NOMO-1 treated with dmso at 0.1 percent for 144 hours (cell line): Measurements from ENCODE around the gene CLSTN1.

ENCODE experiments used
- DNase-seq: peaks from one replicate; lab custom pipeline; 2025; ENCODE audit not compliant: unreplicated experiment; lab: John Stamatoyannopoulos, UW

Gene CLSTN1

DNA sequence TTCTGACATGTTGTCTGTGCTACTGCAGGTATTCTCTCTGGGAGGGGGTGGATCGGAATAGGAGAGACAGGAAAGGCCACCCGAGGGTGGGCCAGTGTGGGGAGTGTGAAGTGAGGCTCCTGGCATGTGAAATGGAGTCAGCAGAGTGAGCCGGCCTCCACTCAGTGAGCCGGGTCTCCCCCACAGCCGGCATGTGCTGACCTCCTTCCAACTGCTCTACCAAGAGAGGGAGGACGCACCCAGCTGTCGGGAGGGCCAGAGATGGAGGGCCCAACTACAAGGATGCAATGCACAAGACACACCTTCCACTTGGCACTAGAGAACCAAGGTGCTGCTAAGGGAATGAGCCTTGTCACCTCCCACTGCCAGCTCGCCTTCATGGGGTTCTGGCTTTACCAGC, 28.2 kb upstream of the CLSTN1 start:
- DNase-seq, result no peak

DNA sequence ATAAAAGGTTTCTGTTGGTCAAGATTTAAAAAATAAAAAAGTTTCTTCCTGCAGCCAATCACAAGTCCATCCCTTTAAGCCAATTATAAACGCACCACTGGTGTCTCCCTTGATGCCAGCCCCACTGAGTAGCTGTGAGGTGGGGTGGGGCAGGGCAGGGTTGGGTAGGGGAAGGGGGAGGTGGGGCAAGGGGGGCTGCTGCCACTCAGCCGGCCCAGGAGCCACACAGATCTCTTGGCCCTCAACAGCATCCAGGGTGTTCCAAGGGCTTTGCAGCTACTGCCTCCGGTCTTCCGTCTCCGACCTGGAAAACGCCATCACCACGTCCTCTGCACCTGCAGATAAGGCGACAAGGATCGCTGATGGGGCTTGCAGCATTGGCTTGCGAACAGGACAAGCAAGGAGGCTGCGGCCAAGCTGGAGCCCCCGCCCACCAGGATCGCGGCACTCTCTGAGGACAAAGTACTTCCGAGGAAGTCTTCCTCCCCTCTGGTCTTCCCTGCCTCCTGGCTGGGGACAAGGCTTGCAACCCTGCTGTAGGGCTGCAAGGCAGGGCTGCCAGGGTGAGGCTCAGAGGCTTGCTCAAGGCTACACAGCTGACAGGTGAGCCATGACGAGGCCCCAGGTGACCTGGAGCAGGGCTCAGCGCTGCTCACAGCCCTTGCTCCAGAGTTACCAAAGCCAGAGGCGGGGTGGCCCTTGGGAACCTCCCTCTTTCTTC, 26.8 kb upstream of the CLSTN1 start:
- no peak for DNase-seq

DNA sequence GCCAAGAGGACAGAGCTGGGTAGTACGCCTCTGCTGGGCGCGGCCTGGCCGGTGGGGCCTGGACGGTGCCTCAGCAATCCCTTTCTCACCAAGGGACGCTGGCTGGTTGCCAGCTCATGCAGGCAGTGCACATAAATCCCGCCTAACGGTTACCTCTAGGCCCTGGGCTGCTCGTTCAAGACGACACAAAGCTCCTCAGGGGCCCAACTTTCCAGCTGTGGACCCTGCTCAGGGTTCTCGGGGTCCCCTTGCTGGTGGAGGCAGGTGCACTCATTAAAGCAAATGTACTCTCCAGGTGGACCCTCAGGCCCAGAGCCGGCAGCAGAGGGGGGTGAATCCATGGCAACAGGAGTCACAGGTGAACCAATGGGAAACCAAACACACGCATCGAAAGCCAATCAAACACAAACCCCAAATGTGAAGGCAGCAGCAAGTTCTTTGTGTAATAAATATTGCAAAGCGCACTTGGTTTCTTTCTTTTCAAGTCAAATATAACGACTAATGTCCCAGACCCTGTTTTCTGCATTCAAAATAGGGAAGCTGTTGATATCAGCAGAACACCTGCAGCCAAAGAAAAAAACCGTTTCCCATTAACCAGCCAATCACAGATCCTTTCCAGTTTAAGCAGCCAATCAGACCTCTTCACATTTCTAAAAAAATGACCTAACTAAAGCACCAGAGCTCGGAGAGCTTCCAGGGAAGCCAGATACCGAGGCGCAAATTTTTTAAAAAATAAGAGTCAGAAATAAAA, 26.1 kb upstream of the CLSTN1 start:
- DNase-seq, result no peak

DNA sequence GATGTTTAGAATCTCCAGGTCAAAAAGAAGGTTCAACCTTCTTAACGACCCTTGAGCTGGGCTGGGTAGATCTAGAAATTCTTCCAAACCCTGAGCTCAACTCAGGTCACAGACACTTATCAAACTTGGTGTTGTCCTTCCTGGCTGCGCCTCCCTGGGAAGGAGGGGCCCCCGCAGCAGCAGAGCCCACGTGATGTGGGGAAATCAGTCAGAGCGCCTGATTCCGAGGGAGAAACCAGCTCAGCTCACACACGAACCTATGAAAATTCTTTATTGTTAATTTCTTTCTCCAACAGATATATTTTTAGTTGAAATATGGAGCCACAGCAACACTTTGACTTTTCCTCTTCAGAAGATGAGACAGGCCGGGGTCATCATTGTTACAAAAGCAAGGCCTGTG, 24.3 kb upstream of the CLSTN1 start:
- DNase-seq, result no peak

DNA sequence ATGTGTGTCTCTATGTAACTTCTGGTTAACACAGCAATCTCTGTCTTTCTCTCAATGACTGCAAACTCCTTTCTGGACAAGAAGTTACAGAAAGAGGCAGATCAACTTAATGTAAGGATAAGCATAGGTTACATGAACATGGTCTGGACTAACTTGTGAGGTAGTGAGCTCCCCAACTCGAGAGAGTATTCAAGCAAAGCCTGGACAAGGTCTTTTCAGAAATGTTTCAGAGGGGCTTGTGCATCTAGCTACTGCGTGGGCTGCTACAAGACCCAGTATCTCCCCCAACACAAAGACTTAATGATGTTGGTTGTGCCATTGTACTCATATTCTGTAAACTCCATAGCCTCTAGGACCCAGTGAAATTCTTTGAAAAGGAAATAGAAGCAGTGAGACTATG, 23.5 kb upstream of the CLSTN1 start:
- no peak for DNase-seq

DNA sequence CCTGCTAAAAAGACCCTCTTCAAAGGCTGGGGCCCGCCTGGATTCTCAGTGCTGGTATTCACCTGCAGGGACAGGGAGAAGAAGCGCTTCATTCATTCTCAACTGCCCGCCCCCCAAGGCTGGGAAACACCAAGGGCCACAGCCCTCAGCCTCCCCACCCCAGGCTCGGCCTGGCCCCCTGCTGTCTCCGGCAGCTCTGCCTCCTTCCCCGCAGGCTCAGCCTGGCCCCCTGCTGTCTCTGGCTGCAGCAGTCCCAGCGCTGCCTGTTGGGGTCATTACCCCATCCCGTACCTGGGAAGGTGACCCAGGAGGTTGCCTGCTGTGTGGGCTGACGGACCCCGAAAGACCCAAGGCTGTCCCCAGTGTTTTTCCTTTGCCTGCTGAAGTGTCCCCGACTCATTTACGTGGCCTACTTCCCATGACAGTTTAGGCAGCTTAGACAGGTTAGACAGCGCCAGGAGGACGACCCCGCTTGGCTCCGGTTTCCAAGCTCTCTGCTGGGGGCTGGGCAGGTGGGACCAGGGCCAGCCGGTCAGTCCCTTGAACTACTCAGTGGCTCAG, 22.9 kb upstream of the CLSTN1 start:
- no peak for DNase-seq

DNA sequence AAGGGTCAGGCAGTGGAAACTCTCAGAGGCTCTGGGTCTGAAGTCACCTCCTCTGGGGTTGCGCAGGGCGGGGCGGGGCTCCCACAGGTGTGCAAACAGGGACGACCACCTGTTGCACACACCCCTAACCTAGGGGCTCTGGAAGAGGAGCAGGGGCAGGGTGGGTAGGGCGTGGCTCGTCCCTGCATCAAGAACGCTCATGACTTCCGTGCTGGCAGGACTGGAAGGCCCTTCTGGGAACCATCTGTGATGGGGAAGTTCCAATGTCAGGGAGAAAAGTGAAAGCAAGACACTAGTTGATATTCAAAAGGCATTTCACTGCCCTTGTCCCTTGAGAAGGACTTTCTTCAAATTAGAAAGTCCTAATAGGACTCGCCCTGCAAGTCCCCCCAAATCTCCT, 22.1 kb upstream of the CLSTN1 start:
- no peak for DNase-seq

DNA sequence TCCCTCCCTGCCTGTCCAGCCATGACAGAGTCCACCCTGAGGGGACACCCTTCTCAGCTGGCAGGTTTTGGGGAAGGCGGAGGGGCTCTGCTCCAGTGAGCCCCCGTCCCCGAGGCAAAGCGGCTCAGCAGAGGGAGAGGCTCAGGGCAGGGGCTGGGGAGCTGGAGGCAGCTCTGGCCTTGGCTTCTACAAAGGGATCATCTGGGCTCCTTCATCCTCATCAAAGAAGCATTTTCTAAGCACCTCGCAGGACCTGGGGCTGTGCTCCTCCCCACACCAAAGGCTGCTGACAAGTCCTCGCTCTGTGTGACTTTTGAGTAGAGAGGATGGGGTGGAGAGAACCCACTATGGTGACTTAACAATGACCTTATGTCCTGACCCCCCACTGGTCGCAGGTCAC, 21.0 kb upstream of the CLSTN1 start:
- DNase-seq, result no peak

DNA sequence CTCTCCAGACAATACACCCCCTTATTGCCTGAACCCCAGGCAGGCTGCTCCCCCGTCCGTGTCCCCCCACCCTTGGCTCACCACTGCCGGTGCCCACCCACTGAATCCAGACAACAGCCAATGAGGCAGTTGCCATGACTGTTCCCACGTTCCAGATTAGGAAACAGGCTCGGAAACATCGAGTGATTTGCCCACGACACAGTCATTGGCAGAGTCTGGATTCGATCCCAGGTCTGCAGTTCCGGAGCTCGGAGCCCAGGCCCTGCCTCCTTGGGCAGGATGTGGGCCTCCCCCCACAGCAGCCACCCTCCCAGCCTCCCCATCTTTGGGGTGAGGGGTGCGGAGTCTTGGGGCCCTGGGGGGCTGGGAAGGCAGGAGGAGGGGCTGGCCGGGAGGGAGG, 20.3 kb upstream of the CLSTN1 start:
- no peak for DNase-seq

DNA sequence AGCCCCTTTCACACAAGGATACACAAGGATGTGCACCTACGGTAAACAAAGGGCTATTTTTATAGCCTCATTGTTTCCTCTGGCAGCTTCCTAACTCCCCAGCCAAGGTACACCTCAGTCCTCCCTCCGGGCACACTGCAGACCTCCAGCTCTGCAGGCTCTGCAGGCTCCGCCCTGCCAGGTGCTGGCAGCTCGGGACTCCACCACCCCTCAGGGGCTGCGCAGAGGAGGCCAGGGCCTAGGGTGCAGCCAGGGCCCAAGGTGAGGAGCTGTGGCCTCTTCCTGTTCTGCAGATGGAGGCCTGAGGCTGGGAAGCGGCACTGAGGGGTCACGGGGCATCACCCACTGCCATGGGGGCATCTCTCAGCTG, 19.8 kb upstream of the CLSTN1 start:
- DNase-seq, result no peak

DNA sequence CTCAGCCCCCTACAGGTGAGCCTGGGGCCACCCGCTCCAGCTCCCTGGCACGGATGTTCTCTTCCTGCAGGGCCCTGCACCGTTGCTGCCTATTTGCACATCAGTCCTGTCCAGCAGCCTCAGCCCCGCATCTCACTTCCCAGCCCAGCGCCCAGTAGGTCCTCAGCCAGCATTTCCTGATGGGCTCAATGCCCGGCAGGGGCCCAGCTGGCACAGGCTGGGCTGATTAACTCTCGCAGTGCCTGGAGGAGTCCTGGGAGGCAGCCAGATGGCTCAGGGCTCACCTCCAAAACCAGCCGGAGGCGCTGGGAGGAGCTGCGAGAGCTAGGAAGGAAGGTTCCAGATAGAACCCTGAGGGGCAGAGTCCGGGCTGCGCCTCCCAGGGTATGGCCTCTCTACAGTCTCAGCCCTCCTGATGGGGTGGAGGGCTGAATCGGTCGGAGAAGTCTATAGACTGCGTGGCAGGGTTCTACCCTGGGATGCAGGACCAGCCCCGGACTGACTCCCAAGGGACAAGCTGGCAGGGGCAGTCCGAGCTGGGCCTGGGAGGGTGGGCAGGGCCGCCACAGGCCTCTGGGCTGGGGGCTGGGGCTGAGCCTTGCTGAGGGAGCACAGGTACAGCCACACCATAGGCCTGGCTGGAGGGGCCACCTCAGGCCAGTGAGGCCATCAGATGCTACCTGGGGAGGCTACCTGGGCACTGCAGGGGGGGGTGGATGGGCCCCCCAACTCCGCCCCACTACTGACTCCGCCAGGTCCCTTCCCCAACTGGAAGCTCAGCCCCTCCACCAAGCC, 19.2 kb upstream of the CLSTN1 start:
- DNase-seq, result no peak

DNA sequence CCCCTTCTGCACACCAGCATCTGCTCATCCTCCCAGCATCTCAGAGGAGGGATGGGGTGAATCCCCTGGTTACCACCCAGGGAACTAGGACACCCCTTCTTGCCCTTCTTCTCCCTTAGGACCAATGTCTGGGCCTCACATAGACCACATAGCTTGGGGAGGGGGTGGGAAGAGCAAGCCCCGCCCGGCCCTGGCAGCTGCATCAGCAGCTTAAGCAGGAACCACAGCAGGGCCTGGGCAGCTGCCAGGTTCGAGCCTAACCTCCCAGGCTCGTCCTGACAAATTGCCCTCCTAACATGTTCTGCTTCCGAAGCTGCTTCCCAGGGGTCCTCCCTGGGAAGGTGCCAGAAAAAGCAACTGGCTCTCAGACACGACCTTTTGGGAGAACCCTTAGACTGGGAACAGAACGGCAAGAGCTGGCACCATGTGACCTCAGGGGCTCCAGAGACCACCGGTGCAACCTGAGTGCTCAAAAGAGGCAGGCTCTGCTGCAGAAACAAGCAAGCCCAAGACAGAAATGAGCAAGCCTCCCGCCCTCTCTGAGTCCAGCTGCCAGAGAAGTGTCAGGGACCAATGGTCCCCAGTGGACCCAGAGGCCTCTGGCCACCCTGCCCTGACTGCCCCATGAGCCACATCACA, 18.4 kb upstream of the CLSTN1 start:
- DNase-seq, result no peak

DNA sequence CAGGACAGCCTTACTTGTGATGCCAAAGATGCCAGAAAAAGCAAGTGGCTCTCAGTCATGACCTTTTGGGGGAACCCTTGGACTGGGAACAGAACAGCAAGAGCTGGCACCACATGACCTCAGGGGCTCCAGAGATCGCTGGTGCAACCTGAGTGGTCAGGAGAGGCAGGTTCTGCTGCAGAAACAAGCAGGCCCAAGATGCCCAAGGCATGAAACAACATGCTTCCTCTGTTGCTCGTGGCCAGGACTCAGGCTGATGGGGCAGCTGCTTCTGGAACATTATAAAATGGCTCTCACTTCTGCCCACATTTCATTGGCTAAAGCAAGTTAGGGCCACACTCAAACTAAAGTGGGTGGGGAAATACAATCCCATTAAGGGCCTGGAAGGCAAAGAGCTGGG, 17.7 kb upstream of the CLSTN1 start:
- no peak for DNase-seq

DNA sequence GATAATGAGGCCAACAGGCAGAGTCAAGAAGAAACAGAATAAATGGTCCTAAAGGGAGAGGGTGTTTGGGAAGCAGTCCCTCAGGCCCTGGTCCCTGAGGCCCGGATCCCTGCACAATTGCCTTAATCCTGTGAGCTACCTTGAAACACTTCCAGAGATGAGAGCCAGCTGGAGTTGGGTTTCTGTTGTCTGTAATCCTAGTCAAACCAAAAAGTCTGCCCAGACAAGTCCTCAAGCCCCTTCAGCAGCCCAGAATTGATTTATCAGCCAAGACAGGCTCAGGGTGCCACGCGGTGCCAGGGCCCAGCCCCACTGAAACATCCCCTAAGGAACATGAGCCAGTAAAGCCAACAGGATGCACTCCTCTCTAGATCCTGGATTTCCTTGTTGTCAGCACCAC, 16.4 kb upstream of the CLSTN1 start:
- DNase-seq, result no peak

DNA sequence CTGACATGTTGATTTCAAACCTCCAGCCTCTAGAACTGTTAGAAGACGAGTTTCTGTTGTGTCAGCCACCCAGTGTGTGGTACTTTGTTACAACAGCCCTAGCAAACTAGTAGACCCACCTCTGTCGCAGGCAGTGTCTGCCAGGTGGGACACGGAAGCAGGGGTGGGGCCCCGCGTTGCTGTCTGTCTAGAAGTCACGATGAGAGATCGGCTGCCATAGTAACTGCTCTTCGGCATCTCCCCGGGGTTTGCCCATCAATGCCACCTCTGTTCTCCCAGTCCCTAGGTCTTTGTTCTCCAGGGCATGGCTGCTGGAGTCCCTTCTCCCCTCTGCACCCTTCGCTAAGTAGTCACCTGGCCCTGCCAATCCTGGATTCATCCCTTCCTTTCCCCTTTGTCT, 15.2 kb upstream of the CLSTN1 start:
- no peak for DNase-seq

DNA sequence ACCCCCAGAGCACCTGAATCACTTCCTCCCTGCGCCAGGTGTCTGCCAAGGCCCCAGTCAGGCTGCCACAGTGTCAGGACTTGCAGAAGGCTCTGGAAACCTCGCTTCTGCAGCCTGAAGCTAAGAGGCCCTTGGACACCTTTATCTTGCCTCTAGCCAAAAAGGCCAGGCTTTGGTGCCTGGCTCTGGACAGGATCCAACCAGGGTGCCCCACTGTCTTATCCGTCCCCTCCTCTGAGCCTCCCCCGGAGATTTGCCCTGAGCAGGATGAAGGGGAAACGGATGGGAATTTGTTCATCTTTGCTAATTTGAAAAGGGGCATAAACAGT, 12.8 kb upstream of the CLSTN1 start:
- DNase-seq, result no peak

DNA sequence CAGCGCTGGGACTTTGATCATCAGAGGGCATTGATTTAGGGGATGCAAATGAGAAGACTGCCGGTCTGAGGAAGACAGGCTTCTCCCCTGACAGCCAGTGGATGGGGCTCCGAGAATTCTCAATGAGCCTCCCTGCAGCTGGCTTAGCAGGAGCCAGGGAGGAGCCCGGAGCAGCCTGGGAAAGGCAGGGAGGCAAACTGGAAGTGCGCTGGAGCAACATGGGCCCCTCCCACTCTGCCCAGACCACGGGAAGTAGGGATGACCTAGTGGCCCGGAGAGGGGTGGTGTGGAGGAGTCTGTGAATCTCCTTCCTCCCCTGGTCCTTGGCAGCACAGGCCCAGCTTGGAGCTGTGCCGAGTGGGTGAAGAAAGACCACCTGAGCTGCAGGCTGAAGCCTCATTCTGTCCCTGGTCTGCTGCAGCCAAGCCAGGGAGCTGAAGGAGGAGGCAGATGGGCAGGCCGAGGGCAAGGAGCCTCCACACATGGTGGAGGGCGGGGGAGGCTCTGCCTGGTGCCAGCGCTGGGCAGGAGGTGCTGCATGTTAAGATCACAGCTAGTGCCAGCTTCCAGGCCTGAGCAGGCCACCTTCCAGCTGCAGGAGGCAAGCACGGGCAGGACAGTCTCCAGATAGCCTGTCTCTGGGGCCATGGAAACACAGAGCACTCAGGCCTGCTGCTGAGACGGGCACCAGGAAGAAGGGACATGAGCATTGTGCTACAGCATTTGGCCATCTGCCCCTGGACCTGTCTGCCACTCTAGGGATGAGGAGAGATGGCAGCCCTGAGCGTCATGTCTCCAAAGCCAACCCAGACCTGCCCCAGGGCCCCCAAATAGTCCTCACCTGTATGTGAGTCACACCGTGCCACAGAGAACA, 12.2 kb upstream of the CLSTN1 start:
- no peak for DNase-seq

DNA sequence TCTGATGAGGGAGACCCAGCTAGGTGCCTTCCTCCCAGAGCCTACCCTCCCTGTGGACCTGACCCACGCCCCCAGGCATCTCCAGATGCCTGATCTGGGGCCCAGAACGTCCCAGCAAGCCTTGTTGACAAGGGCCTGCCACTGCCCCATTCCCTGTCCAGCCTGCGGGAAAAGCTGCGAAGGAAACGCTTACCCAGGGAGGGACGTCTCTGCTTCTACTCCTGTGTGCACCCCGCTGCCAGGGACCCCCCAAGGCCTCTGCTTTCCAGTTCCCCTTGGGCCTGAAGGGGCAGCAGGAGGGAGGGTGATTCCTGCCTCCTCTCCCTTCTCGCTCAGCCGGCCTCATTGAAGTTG, 11.6 kb upstream of the CLSTN1 start:
- no peak for DNase-seq

DNA sequence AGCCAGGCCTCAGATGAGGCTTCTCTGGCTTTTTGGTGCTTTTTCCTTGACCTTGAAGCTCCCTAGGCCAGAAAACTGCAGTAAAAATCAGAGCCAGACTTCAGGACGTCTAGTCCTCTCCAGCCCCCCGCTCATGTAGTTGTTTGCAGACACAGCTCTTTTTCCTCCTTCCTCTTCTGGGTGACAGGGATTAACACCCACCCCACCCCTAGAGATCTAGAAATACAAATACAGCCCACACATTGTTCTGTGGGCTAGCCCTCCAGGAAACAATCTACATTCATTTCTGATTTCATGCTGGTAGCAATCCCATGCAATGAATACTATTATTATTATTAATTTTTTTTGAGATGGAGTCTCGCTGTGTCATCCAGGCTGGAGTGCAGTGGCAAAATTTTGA, 9.9 kb upstream of the CLSTN1 start:
- no peak for DNase-seq

DNA sequence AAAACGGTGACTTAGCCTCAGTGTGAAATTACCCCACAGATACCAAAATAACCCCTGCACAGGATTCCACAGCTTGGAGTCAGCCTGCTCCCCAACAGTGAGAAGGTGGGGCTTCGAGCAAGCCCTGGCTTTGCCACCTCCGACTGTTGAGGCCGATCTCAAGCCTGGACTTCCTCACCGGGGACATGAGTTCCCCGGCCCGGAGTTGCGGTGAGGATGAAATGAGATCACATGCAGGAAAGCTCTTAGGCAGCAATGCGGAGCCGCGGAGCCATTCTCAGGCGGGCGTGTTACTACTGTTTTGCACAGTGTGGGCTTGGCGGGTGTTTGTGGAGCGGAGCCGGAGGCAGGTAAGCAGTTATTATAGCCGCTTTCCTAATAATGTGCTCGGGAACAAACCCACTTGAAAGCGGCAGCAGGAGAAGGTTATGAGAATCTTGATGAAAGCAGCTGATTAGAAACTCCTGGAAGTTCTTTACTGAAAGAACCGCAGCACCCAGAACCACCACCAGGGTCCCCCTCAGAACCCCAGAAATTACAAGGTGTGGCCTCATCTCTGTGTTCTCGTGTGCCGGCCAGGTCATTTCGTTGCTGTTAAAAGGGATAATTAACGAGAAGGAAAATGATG, 3.9 kb upstream of the CLSTN1 start:
- DNase-seq, result no peak
